CD4-positive, CD25-positive, alpha-beta regulatory T cell (primary cell): Measurements from ENCODE around the gene VMO1. TPM values are rescaled to one million over a fixed set of nuclear protein-coding genes. Genes with fewer than 3 reads are reported as not detected.
A peak's percentile ranks its signal among the peaks of the same experiment; 100 is the strongest.

Source experiments
- ATAC-seq, 2 donors: fragments of 150-1000 bp; cut with Tn5 transposase; one replicate each; pipeline ENCODE4 v1.10.0; 2021; ENCODE audit warnings: low read depth in 2 of 2, moderate number of reproducible peaks in 2 of 2, moderate library complexity in 1 of 2
- DNase-seq, 3 donors: peaks; one replicate each; pipeline versions ENCODE4 v3.0.0 to v3.0.0-alpha.2; 2012 to 2022; ENCODE audit warnings: mixed read lengths in 1 of 3
- H3K27ac ChIP-seq: one replicate; pipeline ENCODE4 v1.7.0; 2013; ENCODE audit warnings: mild to moderate bottlenecking, low read length; ENCODE audit not compliant: insufficient read depth, poor library complexity, severe bottlenecking
- H3K27me3 ChIP-seq: one replicate; pipeline ENCODE4 v1.7.0; 2013; ENCODE audit warnings: low read length; ENCODE audit not compliant: control insufficient read depth, insufficient read depth
- H3K36me3 ChIP-seq: one replicate; pipeline ENCODE4 v1.7.0; 2013; ENCODE audit warnings: mild to moderate bottlenecking, low read length, moderate library complexity; ENCODE audit not compliant: control insufficient read depth, insufficient read depth
- H3K4me1 ChIP-seq: 2 replicates; pipeline ENCODE4 v1.7.0; 2013; ENCODE audit warnings: mild to moderate bottlenecking, low read length; ENCODE audit not compliant: insufficient read depth, control insufficient read depth, poor library complexity, severe bottlenecking
- H3K4me3 ChIP-seq: one replicate; pipeline ENCODE4 v1.7.0; 2013; ENCODE audit warnings: low read depth, mild to moderate bottlenecking, low read length, moderate library complexity
- H3K9me3 ChIP-seq, 2 experiments: 1 replicate in 1 of 2; 2 replicates in 1 of 2; pipeline ENCODE4 v1.7.0; 2013; ENCODE audit warnings: low read length in 2 of 2, mild to moderate bottlenecking in 1 of 2, moderate library complexity in 1 of 2; ENCODE audit not compliant: control insufficient read depth in 2 of 2
- H3K27ac Mint-ChIP-seq, 3 donors: one replicate each; pipeline ENCODE4 v1.8.0; 2020 to 2022; ENCODE audit warnings: mild to moderate bottlenecking in 3 of 3, mixed read lengths in 3 of 3, moderate library complexity in 2 of 3
- H3K27me3 Mint-ChIP-seq: one replicate; pipeline ENCODE4 v1.8.0; 2022; ENCODE audit warnings: mild to moderate bottlenecking, mixed read lengths
- H3K36me3 Mint-ChIP-seq: one replicate; pipeline ENCODE4 v1.8.0; 2020; ENCODE audit warnings: mixed read lengths
- H3K4me1 Mint-ChIP-seq, 4 donors: one replicate each; pipeline ENCODE4 v1.8.0; 2020 to 2022; ENCODE audit warnings: mixed read lengths in 4 of 4, mild to moderate bottlenecking in 1 of 4
- H3K4me3 Mint-ChIP-seq, 4 donors: one replicate each; pipeline ENCODE4 v1.8.0; 2020 to 2022; ENCODE audit warnings: mild to moderate bottlenecking in 4 of 4, mixed read lengths in 4 of 4, moderate library complexity in 3 of 4
- H3K9me3 Mint-ChIP-seq, 7 donors: one replicate each; pipeline ENCODE4 v1.8.0; 2020 to 2022; ENCODE audit warnings: mixed read lengths in 7 of 7, mild to moderate bottlenecking in 3 of 7, moderate library complexity in 2 of 7
- polyA plus RNA-seq, 4 donors: library from polyadenylated mRNA; unstranded; fragments of 300-500 nt; fragmentation: Illumina TruSeq; gene quantifications; one replicate each; pipeline ENCODE4 v1.2.3, GENCODE V29; 2021
- total RNA-seq: library from RNA; stranded (reverse); gene quantifications from one replicate; pipeline ENCODE4 v1.2.3, GENCODE V29; 2022

The VMO1 gene
- total and polyA plus RNA-seq, 5 donors from 2014 or later = 0.71 TPM; not detected in 4

DNA sequence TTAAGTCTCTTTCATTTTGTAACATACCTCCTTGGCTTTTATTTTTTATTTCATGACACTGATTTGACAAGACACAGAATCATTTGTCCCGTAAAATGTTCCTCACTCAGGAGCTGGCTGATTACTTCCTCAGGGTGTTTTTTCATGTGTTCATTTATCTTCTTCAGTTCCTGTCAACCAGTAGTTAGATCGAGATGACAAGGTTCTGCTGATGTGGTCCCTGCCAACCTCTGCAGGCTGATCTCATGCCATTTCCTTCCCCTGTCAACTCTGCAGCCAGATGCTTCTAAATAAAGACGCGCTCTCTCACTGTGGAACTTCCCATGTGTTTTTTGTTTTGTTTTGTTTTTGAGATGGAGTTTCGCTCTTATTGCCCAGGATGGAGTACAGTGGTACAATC, 38.3 kb downstream of the VMO1 start:
- DNase-seq = peak in 2 of 3 donors; percentile 21 to 63
- peaks cover 0 to 23% (median 10%) of the 10 kb centered on the region in 4 donors for H3K4me1 Mint-ChIP-seq
- peak overlapping the region; percentile 0 to 67 (median 28) for H3K4me3 Mint-ChIP-seq
- H3K36me3 Mint-ChIP-seq = no peaks in the 10 kb centered on the region
- H3K9me3 ChIP-seq = no peaks in the 10 kb centered on the region
- peak overlapping the region; percentile 47 for H3K4me3 ChIP-seq
- H3K9me3 Mint-ChIP-seq = no peaks in the 10 kb centered on the region
- H3K27ac ChIP-seq = no peak overlapping the region
- no peaks in the 10 kb centered on the region for H3K36me3 ChIP-seq
- peaks cover 7% of the 10 kb centered on the region for H3K27me3 ChIP-seq
- peaks cover 43% of the 10 kb centered on the region for H3K27me3 Mint-ChIP-seq
- H3K4me1 ChIP-seq = peaks cover 9% of the 10 kb centered on the region
- peak; percentile 69 to 76 for ATAC-seq
- H3K27ac Mint-ChIP-seq = peak overlapping the region in 2 of 3 donors; percentile 12 to 79

DNA sequence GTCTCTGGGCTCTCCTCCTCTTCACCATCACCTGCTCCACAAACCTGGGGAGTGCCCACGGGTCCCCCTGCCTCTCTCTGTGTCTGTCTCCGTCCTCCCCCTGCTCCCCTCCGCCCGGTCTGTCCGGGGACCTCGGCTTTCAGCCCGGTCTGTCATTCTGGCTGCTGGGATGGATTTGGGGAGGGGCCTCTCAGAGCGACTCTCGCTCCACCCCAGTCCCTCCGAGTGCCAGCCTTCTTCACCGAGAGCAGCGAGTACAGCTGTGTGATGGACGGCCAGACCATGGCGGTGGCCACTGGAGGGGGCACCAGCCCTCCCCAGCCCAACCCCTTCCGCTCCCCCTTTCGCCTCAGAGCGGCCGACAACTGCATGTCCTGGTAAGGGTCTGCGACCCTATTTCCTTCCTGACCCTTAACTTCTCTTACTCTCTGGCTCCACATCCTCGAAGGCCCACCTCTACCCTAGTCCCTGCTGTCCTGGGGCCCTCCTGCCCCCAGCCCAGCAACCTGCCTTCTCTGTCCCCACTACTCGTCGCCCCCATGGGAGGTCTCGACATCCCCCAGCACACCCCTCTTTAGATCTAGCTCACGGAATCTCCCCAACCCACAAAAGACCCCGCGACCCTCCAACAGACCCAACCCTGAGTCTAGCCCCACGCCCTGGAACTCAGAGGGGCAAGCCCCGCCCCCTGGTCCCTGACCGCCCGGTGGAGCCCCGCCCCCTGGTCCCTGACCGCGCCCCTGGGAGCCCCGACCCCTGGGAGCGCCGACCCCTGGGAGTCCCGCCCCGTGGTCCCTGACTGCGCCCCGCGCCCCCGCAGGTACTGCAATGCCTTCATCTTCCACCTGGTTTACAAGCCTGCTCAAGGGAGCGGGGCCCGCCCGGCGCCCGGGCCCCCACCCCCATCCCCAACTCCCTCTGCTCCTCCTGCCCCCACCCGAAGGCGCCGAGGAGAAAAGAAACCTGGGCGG, 40.9 kb downstream of the VMO1 start:
- peaks cover 0 to 25% (median 10%) of the 10 kb centered on the region in 4 donors for H3K4me1 Mint-ChIP-seq
- no peaks in the 10 kb centered on the region for H3K9me3 Mint-ChIP-seq
- H3K27ac Mint-ChIP-seq = peak overlapping the region in 2 of 3 donors; percentile 5 to 42

DNA sequence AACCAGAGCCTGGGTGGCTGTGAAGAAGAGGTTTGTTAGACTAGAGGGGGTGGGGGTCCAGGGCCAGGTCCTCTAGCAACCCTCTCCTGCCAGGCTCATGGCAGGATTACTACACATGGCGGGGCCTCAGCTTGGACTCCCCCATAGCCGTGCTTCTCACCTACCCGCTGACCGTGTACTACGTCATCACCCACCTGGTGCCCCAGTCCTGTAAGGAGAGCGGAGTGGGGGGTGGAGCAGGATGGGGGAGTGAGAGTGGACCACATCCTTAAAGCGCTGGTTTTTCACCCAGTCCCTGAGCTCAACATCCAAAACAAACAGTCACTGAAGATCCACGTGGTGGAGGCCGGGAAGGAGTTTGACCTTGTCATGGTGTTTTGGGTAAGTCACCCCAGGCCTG, 42.3 kb downstream of the VMO1 start:
- no peak overlapping the region for H3K4me3 Mint-ChIP-seq
- H3K4me1 ChIP-seq = peaks cover 23% of the 10 kb centered on the region
- no peak overlapping the region for H3K27ac Mint-ChIP-seq
- H3K27me3 ChIP-seq = peaks cover 15% of the 10 kb centered on the region
- no peak for DNase-seq
- H3K27me3 Mint-ChIP-seq = peaks cover 43% of the 10 kb centered on the region
- peaks cover 0 to 31% (median 11%) of the 10 kb centered on the region in 4 donors for H3K4me1 Mint-ChIP-seq
- no peaks in the 10 kb centered on the region for H3K36me3 Mint-ChIP-seq
- no peak overlapping the region for H3K27ac ChIP-seq
- no peak for ATAC-seq
- H3K9me3 ChIP-seq = no peaks in the 10 kb centered on the region
- H3K9me3 Mint-ChIP-seq = no peaks in the 10 kb centered on the region
- no peak overlapping the region for H3K4me3 ChIP-seq
- H3K36me3 ChIP-seq = no peaks in the 10 kb centered on the region

More for the DNA sequence above, 40.9 kb downstream of the VMO1 start:
- Mint-ChIP-seq H3K36me3 (no peaks in the 10 kb centered on the region), H3K27me3 (peaks cover 44% of the 10 kb centered on the region), H3K4me3 (peak overlapping the region in 3 of 4 donors; percentile 29 to 77 (median 64))
- Histone ChIP-seq H3K4me3 (no peak overlapping the region), H3K36me3 (no peaks in the 10 kb centered on the region), H3K27me3 (peaks cover 13% of the 10 kb centered on the region), H3K27ac (no peak overlapping the region), H3K4me1 (peaks cover 10% of the 10 kb centered on the region), H3K9me3 (no peaks in the 10 kb centered on the region)
- no peak for DNase-seq
- no peak for ATAC-seq

DNA sequence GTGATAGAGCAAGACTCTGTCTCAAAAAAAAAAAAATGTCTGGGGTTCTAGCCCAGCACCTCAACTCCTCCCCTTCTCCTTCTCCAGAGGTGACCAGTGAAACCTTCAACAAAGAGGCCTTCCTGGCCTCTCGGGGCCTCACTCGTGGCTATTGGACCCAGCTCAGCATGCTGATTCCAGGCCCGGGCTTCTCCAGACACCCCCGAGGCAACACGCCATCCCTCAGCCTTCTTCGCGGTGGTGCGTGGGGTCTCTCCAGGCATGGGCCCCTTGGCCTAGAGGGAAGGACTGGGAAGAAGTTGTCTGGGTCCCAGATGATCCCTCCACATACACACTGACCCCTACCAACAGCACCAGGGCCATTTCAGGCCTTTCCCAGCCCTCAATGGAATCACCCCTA, 42.9 kb downstream of the VMO1 start:
- H3K27ac Mint-ChIP-seq = no peak overlapping the region
- H3K27me3 ChIP-seq = peaks cover 9% of the 10 kb centered on the region
- H3K4me1 ChIP-seq = peaks cover 29% of the 10 kb centered on the region
- no peak overlapping the region for H3K4me3 ChIP-seq
- no peaks in the 10 kb centered on the region for H3K36me3 Mint-ChIP-seq
- no peak for ATAC-seq
- H3K27ac ChIP-seq = no peak overlapping the region
- H3K36me3 ChIP-seq = no peaks in the 10 kb centered on the region
- peaks cover 0 to 31% (median 7%) of the 10 kb centered on the region in 4 donors for H3K4me1 Mint-ChIP-seq
- no peaks in the 10 kb centered on the region for H3K9me3 ChIP-seq
- H3K4me3 Mint-ChIP-seq = no peak overlapping the region
- no peaks in the 10 kb centered on the region for H3K9me3 Mint-ChIP-seq
- peaks cover 48% of the 10 kb centered on the region for H3K27me3 Mint-ChIP-seq
- no peak for DNase-seq

DNA sequence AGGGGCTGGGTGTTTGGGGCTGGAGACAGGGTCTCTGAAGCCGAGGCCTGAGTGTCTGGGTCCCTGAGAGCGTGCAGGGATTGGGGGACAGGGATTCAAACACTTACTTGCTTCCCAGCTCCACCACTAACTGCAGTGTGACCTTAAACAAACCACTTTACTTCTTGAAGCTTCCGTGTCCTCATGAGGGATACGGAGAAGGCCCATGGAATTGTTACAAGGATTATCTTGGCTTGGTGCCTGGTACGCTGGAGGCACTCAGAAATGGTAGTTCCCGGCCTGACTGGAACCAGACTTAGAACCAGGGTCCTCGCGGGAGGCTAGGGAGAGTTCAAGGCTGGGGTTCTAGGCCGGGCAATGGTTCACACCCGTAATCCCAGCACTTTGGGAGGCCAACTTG, 43.5 kb downstream of the VMO1 start:
- peaks cover 46% of the 10 kb centered on the region for H3K27me3 Mint-ChIP-seq
- Histone ChIP-seq H3K4me3 (no peak overlapping the region), H3K9me3 (no peaks in the 10 kb centered on the region), H3K36me3 (no peaks in the 10 kb centered on the region), H3K27me3 (peaks cover 9% of the 10 kb centered on the region), H3K4me1 (peaks cover 25% of the 10 kb centered on the region), H3K27ac (no peak overlapping the region)
- H3K9me3 Mint-ChIP-seq = no peaks in the 10 kb centered on the region
- H3K27ac Mint-ChIP-seq = no peak overlapping the region
- no peak for ATAC-seq
- no peaks in the 10 kb centered on the region for H3K36me3 Mint-ChIP-seq
- H3K4me3 Mint-ChIP-seq = peak overlapping the region in 2 of 4 donors; percentile 61 to 84
- no peak for DNase-seq
- peaks cover 0 to 28% (median 2%) of the 10 kb centered on the region in 4 donors for H3K4me1 Mint-ChIP-seq

DNA sequence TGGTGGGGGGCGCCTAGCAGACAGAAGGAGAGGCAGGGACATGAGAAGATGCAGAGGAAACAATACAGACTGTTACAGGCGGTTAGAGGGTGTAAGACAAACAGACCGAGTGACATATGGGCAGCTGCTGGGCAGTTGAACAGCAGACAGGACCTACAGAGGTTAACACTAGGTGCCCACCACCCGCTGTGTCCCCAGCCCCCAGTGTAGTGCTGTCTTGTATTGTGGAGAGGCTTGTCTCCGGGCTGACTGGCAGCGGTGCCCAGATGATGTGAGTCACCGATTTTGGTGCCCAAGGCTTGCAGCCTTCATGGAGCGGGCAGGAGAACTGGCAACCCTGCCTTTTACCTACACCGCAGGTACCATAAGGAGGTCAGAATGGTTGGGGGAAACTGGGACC, 44.0 kb downstream of the VMO1 start:
- peak overlapping the region in 3 of 4 donors; percentile 38 to 84 (median 61) for H3K4me3 Mint-ChIP-seq
- DNase-seq (no peak), ATAC-seq (no peak)
- peaks cover 0 to 27% (median 2%) of the 10 kb centered on the region in 4 donors for H3K4me1 Mint-ChIP-seq
- H3K36me3 ChIP-seq = no peaks in the 10 kb centered on the region
- H3K9me3 Mint-ChIP-seq = no peaks in the 10 kb centered on the region
- H3K36me3 Mint-ChIP-seq = no peaks in the 10 kb centered on the region
- peaks cover 51% of the 10 kb centered on the region for H3K27me3 Mint-ChIP-seq
- no peak overlapping the region for H3K27ac ChIP-seq
- peaks cover 9% of the 10 kb centered on the region for H3K27me3 ChIP-seq
- H3K9me3 ChIP-seq = no peaks in the 10 kb centered on the region
- H3K4me3 ChIP-seq = no peak overlapping the region
- H3K4me1 ChIP-seq = peaks cover 25% of the 10 kb centered on the region
- no peak overlapping the region for H3K27ac Mint-ChIP-seq

DNA sequence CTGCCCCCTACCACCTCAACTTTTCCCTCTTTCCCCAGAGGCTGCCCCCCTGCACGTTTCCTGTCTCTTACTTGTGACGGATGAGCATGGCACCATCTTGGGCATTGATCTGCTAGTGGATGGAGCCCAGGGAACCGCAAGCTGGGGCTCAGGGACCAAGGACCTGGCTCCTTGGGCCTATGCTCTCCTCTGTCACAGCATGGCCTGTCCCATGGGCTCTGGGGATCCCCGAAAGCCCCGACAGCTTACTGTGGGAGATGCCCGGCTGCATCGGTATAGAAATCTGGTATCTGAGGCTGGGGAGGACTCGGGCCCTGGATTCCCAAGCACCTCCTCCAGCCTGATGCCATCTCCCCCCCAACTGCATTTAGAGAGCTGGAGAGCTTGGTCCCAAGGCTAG, 44.6 kb downstream of the VMO1 start:
- no peaks in the 10 kb centered on the region for H3K9me3 ChIP-seq
- H3K4me3 ChIP-seq = no peak overlapping the region
- H3K4me3 Mint-ChIP-seq = peak overlapping the region; percentile 29 to 84 (median 66)
- H3K27me3 ChIP-seq = peaks cover 9% of the 10 kb centered on the region
- ATAC-seq = no peak
- DNase-seq = no peak
- H3K9me3 Mint-ChIP-seq = no peaks in the 10 kb centered on the region
- H3K4me1 Mint-ChIP-seq = peaks cover 0 to 27% (median 2%) of the 10 kb centered on the region in 4 donors
- no peak overlapping the region for H3K27ac ChIP-seq
- H3K36me3 ChIP-seq = no peaks in the 10 kb centered on the region
- H3K4me1 ChIP-seq = peaks cover 25% of the 10 kb centered on the region
- peaks cover 53% of the 10 kb centered on the region for H3K27me3 Mint-ChIP-seq
- H3K36me3 Mint-ChIP-seq = no peaks in the 10 kb centered on the region
- peak overlapping the region in 1 of 3 donors; percentile 75 for H3K27ac Mint-ChIP-seq
